ENCODE measurements around the gene LRP3. TPM values are rescaled to one million over a fixed set of nuclear protein-coding genes. Genes with fewer than 3 reads are reported as not detected.

Gene LRP3
- total and polyA plus RNA-seq, 2 of the 13 experiments (the other 11 are each of a cell fraction or from before 2014, with no cell fraction given), result 17.6 to 51.6 TPM

DNA sequence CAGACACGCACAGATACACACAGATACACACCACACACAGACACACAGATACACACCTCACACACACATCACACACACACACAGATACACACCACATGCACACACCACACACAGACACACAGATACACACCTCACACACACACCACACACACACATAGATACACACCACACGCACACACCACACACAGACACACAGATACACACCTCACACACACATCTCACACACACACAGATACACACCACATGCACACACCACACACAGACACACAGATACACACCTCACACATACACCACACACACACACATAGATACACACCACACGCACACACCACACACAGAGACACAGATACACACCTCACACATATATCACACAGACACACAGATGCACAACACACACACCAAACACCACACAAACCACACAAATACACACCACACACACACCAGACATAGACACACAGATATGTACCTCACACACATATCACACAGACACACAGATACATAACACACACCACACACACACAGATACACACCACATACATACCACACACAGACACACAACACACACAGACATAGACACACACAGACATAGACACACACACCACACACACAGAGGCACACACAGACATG, 55.7 kb downstream of the LRP3 start (continued):
- TF ChIP-seq, protein P1, sequence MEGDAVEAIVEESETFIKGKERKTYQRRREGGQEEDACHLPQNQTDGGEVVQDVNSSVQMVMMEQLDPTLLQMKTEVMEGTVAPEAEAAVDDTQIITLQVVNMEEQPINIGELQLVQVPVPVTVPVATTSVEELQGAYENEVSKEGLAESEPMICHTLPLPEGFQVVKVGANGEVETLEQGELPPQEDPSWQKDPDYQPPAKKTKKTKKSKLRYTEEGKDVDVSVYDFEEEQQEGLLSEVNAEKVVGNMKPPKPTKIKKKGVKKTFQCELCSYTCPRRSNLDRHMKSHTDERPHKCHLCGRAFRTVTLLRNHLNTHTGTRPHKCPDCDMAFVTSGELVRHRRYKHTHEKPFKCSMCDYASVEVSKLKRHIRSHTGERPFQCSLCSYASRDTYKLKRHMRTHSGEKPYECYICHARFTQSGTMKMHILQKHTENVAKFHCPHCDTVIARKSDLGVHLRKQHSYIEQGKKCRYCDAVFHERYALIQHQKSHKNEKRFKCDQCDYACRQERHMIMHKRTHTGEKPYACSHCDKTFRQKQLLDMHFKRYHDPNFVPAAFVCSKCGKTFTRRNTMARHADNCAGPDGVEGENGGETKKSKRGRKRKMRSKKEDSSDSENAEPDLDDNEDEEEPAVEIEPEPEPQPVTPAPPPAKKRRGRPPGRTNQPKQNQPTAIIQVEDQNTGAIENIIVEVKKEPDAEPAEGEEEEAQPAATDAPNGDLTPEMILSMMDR (CRISPR knock-in tag; IDR thresholded peaks at IDR 0.05), result no peak
- TF ChIP-seq HDAC6 (IDR thresholded peaks at IDR 0.05; ENCODE audit: low read depth, low read length), result 0 out of 2 replicates have a peak, but pooled peaks have one; percentile 18
- TF ChIP-seq, protein P2, sequence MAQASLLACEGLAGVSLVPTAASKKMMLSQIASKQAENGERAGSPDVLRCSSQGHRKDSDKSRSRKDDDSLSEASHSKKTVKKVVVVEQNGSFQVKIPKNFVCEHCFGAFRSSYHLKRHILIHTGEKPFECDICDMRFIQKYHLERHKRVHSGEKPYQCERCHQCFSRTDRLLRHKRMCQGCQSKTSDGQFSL (CRISPR knock-in tag; IDR thresholded peaks at IDR 0.05), result no peak
- TF ChIP-seq ZNF782 (CRISPR knock-in tag; IDR thresholded peaks at IDR 0.05; ENCODE audit: borderline replicate concordance), result no peak
- TF ChIP-seq RFX5 (IDR thresholded peaks at IDR 0.05; ENCODE audit: low read depth, low read length), result 0 out of 2 replicates have a peak, but pooled peaks have one; percentile 14
- TF ChIP-seq ZNF766 (CRISPR knock-in tag; IDR thresholded peaks at IDR 0.05; ENCODE audit: borderline replicate concordance), result no peak
- no peak for TF ChIP-seq ZNF687 (CRISPR knock-in tag; IDR thresholded peaks at IDR 0.05)
- no peak for TF ChIP-seq NFYC (CRISPR knock-in tag; IDR thresholded peaks at IDR 0.05)
- no peak for TF ChIP-seq MBNL3 (CRISPR knock-in tag; conservative IDR thresholded peaks at IDR 0.05)
- TF ChIP-seq HMGA1 (CRISPR knock-in tag; conservative IDR thresholded peaks at IDR 0.05), result no peak
- no peak for TF ChIP-seq TGIF2 (CRISPR knock-in tag; IDR thresholded peaks at IDR 0.05)
- TF ChIP-seq ZNF329 (CRISPR knock-in tag; IDR thresholded peaks at IDR 0.05; ENCODE audit: low read depth), result no peak
- TF ChIP-seq ZBED4 (CRISPR knock-in tag; IDR thresholded peaks at IDR 0.05; ENCODE audit: borderline replicate concordance), result no peak
- no peak for TF ChIP-seq RELA (CRISPR knock-in tag; IDR thresholded peaks at IDR 0.05)
- no peak for TF ChIP-seq GTF2F1 (IDR thresholded peaks at IDR 0.05; ENCODE audit: low read length)
